Activated CD4-positive, alpha-beta T cell treated with anti-CD3 and anti-CD28 coated beads for 1 hour (primary cell): ENCODE data around the gene FRAS1.
"Not testable (repeated sequence)": the region's sequence is repeated elsewhere in the genome, so short reads cannot be mapped to it uniquely, and the experiment has no call there.

Experiments used
- DNase-seq: peaks from one replicate; pipeline ENCODE4 v3.0.0-alpha.2; 2020

Gene FRAS1

DNA sequence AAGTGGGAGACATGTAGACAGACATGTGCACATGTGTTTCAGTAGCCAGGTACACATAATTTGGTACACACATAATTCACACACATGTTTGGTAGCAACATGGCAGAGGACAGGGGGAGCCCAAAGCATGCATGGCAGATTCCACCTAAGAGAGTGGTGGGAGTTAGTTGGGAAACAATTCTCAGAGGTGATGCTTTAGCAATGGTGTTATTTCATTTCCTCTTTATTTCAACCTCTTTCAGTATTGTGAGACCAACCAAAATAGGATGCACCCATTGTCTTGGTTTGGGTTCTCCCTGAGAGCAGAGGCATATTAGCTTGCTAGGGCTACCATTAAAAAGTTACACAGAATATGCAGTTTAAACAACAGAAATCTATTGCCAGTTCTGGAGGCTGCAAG is 402.2 kb downstream of the FRAS1 start:
- no peak for DNase-seq

DNA sequence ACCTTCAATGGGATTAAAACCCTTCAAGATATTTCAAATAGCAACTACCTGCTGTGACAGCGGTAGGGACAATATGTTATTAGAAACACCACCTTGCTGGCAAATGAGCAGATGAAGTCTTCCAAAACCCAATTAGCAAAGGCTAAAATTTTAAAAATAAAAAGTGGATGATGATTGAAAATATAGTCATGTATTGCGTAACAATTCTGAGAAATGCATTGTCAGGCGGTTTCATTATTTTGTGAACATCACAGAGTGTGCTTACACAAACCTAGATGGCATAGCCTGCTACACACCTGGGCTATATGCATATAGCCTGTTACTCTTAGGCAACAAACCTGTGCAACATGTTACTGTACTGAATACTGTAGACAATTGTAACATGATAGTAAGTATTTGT is 403.2 kb downstream of the FRAS1 start:
- DNase-seq: no peak

DNA sequence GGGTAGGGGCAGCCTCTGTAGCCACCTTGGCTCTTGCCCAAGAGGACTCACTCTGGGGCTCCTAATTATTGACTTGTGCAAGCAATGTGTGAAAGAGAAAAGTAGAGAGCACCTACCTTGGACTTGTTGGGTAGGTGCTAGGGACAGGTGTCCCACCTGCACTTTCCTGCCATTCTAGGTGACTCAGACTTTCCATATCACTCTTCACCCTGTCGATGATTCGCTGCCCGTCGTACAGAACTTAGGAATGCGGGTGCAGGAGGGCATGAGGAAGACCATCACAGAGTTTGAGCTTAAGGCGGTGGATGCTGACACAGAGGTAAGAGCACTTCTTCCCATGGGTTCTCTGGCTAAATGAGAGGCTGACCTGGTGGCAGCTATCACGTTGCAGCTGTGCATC is 407.1 kb downstream of the FRAS1 start:
- DNase-seq: no peak

DNA sequence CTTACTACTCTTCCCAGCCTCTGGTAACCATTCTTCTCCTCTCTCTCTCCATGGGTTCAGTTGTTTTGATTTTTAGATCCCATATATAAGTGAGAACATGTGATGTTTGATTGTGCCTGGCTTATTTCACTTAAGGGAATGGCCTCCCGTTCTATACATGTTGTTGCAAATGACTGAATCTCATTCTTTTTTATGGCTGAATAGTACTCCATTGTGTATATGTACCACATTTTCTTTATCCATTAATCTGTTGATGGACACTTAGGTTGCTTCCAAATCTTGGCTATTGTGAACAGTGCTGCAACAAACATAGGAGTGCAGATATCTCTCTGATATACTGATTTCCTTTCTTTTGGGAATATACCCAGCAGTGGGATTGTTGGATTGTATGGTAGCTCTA is 410.1 kb downstream of the FRAS1 start:
- DNase-seq: not testable (repeated sequence)

DNA sequence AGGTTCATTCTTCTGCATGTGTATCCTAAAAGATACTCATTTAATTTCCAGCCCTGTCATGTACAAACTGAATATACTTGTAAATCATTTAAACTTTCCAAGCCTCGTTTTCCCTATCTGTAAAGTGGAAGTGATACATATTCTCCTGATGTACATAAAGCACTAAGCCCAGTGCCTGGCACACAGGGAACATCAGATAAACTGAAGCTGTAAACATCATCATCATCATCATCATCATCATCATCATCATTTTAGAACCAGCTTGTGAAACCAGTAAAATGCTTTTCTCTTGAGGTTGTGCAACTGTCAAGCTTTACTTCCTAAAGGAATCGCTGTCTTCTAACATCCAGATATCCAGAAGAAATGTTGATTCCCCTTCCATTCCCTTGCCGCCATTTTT is 411.1 kb downstream of the FRAS1 start:
- no peak for DNase-seq

DNA sequence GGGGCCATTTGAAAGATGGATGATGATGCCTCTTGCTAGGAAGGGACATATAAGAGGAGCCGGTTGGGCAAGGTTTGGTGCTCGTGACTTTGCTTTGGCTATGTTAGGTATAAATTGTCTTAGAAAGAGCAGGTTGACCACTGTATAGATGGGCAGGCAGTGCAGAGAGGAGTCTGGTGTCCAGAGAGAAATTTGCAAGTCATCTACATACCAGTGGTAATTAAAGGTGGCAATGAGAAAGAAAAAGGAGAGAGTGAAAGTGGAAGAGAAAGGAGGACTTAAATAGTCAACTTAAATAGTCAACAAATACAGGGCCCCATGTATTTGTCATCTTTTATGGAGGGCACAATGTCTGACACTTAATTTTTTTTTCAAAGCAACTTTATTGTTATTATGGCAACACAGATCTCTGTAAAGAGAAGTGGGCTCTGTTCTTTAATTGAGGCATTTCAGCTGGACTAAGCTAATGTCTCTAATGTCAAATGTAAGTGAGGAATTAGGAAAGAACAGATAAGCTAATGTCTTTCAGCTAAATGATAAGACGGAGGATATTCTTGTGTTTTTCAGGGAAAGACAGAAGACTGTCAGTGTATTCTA is 419.1 kb downstream of the FRAS1 start:
- DNase-seq: no peak

DNA sequence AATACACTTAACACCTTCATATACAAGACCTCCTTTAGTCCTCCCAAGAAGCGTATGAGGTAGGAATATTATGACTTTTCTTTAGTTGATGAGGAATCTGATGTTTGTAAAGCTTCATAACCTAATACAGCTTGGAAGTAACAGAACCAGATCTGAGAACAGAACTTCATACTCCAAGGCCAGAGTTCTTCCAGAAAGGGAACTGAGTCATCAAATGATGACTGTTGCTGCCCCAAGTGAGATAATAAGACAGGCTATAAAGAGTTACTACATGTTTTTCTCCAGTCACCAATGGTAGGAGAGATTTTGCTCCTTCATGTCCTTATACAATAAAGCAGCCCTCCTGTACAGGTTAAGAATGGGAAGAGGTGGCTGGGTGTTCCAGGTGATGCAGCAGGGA is 420.2 kb downstream of the FRAS1 start:
- DNase-seq: no peak

DNA sequence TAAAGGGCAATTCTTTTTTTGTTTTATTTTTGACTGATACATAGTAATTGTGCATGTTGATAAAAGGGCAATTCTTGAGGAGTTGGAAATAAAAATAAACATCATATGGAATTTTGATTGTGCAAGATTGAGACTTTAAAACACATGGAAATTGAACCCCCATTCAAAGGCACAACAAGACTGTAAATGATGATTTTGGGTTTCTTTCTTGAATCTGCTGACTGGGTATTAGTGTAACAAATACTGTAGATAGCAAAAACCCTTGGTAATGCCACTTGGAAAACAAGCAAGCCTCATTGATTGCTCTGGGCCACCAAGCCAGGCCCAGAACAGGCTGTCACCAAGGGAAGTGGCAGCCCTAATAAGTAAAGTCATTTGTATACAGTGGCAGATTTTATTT is 421.4 kb downstream of the FRAS1 start:
- DNase-seq: no peak

DNA sequence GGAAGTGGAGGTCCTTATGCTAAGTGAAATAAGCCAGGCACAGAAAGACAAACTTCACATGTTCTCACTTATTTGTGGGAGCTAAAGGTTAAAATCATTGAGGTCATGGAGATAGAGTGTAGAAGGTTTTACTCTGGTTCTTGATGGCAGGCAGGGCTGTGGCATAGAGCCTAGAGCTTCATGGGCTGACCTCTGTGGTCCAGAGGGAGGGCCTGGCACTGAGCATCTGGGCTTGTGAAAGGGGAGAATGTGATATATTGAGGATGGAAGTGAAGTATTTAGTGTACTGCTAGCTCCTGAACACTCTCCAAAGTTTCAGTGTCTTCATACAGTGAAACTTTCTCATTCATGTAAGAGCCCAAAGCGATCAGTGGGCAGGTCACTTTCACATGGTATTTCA is 423.2 kb downstream of the FRAS1 start:
- DNase-seq: no peak

DNA sequence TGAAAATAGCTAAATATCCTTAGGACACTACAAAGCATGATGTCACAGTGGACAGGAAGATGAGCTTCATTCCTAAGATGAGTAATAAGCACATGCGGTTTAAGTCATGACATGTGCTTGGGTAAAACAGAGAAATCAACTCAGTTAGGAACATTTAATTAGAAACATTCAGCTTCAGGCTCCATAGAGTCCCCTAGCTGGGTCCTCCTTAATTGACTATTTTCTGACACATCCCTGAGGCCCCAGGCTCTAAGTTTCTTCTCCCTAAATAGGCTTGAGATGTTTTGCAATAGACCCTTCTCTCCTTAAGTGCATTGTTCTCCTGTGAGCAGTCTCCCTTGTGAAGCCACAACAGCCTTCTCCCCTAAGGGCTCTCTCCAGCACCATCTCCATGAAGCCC is 424.1 kb downstream of the FRAS1 start:
- DNase-seq: no peak

DNA sequence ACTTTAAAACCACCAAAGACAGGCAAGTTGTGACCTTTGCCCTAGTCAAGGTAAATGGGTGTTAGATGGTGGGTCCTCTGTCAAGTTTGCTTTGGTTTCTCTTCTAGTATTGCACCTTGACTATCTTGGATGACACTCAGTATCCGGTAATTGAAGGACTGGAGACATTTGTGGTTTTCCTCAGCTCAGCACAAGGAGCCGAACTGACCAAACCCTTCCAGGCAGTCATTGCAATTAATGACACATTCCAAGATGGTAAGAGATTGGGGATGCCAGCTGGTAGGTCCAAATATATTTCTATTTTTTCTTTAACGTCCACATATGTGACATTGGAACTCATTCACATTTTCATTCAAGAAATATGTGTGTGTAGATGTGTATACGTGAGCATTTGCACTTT is 425.2 kb downstream of the FRAS1 start:
- no peak for DNase-seq

DNA sequence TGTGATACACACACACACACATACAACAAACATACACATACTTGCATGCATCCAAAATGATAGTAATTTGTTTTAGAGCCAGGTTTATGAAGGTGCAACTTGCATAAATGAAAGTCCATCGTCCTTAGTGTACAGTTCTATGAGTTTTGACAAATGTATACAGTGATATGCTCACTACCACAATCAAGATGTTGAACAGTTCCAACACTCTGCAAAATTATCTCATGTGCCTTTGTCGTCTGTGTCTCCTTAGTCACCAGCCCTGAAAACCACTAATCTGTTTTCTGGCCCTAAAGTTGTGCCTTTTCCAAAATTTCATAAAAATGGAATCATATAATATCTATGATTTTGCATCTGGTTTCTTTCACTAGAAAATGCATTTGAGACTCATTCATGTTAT is 426.7 kb downstream of the FRAS1 start:
- no peak for DNase-seq

DNA sequence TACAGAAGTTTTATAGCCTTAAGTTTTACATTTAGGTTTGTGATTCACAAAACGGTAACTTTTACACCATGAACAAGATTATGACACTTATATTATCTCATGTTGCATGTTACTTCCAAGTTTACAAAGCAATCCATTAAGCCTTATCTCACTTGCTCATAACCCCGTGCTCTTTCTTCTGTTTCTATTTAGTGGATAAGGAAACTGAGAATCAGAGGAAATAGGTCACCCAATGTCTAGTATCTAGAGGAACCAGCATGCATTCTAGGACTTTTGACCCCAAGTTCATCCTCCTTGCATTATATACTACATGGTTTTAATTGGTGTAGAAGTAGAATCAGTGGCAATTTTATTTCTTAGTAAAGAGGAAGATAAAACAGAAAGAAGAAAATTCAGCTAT is 427.5 kb downstream of the FRAS1 start:
- no peak for DNase-seq

DNA sequence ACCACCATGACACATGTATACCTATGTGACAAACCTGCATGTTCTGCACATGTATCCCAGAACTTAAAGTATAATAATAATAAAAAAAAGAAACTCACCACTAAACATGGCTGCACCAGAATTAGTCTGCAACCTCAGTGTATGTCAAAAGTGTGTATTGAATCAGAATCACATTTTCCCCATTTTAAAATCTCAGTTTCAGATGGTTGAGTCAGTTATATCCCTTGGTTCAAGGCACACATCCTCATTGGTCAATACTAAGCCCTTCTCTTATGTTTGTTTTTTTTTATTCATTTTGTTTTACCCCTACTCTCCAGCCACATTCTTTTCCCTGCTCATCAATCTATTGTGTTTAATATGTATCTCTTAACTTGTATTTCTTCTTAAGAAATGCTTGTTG is 436.6 kb downstream of the FRAS1 start:
- DNase-seq: no peak

DNA sequence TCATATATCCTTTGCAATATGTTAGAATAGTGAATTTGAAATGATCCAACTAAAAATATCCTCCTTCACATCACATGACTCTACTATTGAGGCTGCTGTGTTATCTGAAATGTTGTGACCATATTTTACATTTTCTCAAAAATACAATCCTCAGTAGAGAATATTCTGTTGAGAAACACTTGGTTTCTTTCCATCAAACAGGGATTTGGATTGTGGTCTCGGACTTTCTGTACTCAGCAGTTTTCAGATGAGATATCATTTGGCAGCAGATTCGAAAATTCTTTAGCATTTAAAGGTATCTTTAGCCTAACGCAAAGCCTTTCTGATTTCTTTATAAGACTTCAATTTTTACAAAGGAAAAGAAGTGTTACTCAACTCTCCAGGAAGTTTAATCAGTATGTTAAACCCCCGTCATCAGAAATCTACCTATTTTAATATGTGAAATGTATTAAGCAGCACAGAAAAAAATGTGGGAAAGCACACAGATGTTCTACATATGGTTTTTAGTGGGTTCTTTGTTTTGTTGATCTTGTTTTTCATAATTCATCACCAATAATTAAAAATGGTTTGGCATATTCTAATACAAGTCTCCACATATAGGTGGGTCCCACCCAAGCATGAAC is 439.0 kb downstream of the FRAS1 start:
- DNase-seq: no peak

DNA sequence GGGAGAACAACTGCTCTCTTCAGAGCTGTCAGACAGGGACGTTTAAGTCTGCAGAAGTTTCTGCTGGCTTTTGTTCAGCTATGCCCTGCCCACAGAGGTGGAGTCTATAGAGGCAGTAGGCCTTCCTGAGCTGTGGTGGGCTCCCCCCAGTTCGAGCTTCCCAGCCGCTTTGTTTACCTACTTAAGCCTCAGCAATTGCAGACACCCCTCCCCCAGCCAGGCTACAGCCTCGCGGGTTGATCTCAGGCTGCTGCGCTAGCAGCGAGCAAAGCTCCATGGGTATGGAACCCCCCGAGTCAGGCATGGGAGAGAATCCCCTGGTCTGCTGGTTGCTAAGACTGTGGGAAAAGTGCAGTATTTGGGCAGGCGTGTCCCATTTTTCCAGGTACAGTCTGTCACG is 449.1 kb downstream of the FRAS1 start:
- not testable (repeated sequence) for DNase-seq

DNA sequence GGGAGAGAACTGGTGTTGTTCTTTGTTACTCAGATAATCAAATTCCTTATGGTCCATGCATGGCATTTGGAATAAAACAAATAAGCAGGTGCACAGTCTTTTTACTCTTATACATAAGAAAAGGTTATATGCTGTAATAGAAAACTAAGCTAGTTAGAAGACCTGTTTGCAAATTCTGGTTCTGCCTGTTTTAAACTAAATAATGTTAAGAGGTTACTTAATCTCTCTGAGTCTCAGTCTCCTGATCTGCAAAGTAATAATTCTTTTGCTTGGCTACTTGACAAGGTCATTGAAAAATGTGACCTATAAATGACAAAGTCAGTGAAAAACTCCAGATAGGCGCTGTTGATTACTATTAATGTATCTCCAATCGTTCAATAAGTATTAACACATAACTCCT is 451.9 kb downstream of the FRAS1 start:
- no peak for DNase-seq

DNA sequence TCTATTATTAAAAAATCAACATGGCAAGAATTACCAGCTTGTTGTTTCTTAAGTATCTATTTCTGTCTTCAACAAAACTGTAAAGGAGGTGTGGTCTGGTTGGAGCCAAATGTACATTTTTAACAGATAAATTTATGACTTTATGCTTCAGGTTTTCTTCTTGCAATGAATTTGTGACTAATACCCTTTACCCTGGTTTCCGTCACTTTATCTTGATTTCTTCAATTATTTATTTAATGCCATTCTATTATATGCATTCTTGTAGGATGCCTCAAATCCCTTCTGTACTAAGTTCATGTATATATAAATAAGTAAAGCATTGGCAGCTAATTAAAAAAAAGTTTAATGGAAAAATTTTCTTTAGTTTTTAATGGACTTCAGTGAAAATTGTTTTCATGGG is 453.0 kb downstream of the FRAS1 start:
- no peak for DNase-seq

DNA sequence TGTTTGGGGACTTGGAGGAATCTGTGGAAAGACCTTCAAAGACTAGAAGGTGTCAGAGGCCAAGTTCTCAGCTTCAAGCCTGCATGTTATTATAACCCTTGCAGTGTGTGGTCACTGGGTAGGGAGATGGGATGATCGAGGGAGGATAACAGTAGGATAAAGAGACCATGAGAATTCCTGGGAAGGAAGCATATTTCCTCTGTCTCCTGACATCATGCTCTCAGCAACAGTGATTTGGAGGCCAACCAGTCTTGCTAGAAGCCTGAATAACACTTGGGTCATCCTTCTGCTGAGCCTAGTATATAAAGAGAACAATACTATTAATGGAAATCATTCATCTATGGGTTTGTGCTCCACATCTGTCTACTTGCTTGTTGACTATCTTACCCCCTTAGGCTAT is 453.6 kb downstream of the FRAS1 start:
- no peak for DNase-seq

DNA sequence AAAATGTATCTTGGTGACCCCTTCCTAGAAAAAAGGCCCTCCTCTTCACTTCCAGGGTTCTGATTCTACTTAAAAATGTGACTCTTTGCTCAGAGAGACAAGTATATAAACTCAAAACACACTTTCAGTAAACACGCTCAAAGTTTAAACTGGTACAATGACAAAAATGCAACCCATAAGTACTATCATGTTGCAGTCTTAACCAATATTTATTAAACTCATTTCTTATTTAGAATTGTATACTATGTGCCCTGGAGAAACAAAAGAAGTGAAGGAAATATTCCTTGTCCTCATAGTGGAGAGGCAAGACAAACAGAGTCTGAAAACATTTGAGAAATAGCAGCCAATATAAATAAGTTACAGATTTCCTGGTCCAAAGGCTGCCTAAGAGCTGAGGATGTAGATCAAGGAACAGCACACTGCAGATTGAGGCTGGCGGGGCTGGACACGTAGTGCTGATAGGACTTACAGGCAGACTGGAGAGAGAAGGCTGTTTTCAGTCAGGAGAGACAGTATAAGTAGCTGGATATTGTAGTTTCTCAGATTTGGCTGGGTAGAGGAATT is 455.3 kb downstream of the FRAS1 start:
- no peak for DNase-seq

DNA sequence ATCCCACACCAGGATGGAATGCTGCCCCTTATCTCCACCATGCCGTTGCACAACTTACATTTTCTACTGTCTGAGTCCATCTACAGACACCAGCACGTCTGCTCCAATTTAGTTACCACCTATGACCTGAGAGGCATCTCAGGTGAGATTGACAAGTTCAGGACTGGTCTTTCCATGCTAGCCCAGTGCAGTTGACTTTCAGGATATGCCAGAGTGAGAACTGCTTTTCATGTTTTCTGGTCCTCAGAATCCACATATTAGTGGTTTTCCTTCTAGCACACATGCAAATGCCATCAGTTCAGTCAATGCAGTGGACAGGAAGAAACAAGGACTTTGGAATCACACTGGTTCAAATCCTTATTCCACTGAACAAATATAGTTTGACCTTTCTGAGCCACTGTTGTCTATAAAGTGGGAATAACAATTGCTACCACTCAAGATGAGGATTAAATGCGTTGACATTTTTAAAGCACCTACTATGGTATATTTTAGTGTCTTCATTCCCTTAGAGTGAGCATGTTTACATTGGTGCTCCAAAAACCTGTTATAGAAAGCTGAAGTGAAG is 456.4 kb downstream of the FRAS1 start:
- DNase-seq: no peak

DNA sequence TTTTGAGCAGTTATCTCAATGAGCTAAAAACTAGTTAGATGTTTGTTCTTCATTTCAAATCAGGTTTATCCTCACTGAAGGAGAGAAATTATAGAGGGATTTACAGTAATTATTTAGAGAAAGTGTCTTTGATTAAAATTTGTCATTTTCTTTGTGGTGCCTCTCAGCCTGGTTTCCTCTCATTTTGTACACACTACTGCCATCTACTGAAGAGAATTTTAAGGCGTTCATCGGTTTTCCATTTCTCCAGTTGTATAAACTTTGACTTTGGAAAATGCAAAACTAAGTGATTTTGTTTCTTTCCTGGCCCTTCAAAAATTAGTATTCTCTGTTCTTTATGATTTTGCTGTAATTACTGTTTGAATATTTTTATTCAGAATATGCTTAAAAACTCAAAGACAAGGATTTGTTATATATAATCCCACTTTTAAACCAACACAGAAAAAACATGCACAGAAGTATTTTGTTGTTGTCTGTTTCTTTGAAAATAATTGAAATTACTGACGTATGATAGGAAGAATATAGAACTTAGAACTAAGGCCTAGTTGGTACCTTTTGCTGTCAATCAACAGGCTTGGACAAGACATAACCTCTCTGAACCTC is 460.0 kb downstream of the FRAS1 start:
- DNase-seq: no peak

DNA sequence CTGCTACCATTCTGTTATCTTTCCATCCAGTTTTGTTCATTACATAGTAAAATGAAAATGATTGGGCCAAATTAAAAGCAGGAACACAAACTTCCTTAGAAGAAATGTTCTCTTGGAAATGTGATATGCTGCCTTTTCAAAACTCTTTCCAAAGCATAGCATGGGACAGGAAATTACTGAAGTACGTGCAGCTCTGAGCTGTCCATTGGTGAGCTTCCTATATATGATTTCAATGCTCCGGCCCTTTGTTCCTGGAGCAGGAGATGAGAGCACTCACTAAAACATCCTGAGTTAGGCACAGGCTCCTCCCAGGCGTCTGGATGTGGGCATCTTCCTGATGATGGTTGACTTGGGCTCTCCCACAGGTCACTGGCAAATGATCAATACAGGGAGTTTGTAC is 461.4 kb downstream of the FRAS1 start:
- no peak for DNase-seq

DNA sequence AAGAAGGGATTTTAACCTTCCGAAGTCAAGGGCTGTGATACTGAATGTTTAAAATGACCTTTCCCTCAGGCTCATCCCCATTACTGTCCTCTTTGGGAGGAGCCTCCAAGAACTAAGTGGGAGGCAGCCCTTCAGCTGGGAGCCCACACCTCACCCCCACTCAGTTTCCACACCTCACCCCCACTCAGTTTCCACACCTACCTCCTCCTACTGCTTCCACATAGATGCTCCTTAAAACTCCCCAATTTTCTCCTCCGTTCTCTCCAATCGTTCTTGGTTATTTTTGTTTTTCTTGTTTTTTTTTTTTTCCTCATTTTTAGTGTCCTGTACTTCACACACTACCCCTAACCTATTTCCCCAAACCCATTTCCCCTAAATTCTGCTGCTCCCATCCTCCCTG is 462.8 kb downstream of the FRAS1 start:
- DNase-seq: no peak
